OCI-LY7 (cell line): ENCODE results near the gene DDX51.

Source experiments
- CTCF ChIP-seq: fragments of 200-600 bp; sonication (generic); conservative IDR thresholded peaks from 2 replicates; pipeline ENCODE4 v1.5.1; 2014; ENCODE audit warnings: mild to moderate bottlenecking, antibody characterized with exemption, low read length, moderate library complexity, mixed read lengths
- EZH2phosphoT487 ChIP-seq: fragments of 200-600 bp; sonication (generic); IDR thresholded peaks from 2 replicates; pipeline ENCODE4 v1.6.1; 2018; ENCODE audit warnings: low read depth, borderline replicate concordance, mild to moderate bottlenecking, mixed run types, antibody characterized with exemption, low read length, moderate library complexity, mixed read lengths

GRCh38 chr12:132142679-132143335, 1.3 kb downstream of the DDX51 start:
- TF ChIP-seq CTCF (no peak), EZH2phosphoT487 (no peak)
